Activated naive CD4-positive, alpha-beta T cell treated with anti-CD3 and anti-CD28 coated beads, Interleukin-2, amount 50 U/mL, for 16 hours (primary cell): ENCODE measurements around the gene UPF3A.

Source experiments
- DNase-seq: peaks from one replicate; pipeline ENCODE4 v3.0.0-alpha.2; 2020

Gene UPF3A

GRCh38 chr13:114264886-114265611, 16.4 kb upstream of the UPF3A start:
- no peak for DNase-seq

GRCh38 chr13:114266241-114266640, 15.2 kb upstream of the UPF3A start:
- no peak for DNase-seq

- DNase-seq: no peak
Observed at GRCh38 chr13:114268344-114269280, 12.8 kb upstream of the UPF3A start.

GRCh38 chr13:114269281-114269770, 12.1 kb upstream of the UPF3A start:
- no peak for DNase-seq

- DNase-seq: no peak
Observed at GRCh38 chr13:114272977-114273376, 8.4 kb upstream of the UPF3A start.

- DNase-seq: no peak
Observed at GRCh38 chr13:114275304-114275703, 6.1 kb upstream of the UPF3A start.

GRCh38 chr13:114279146-114279545, 2.3 kb upstream of the UPF3A start:
- DNase-seq: no peak

- DNase-seq: no peak
Observed at GRCh38 chr13:114279758-114280355, 1.5 kb upstream of the UPF3A start.

GRCh38 chr13:114282041-114282670, 755 bp downstream of the UPF3A start:
- DNase-seq: peak; percentile 76

- DNase-seq: no peak
Observed at GRCh38 chr13:114283576-114283975, 2.2 kb downstream of the UPF3A start.

GRCh38 chr13:114284680-114285079, 3.3 kb downstream of the UPF3A start:
- DNase-seq: no peak

GRCh38 chr13:114285166-114285808, 3.9 kb downstream of the UPF3A start:
- no peak for DNase-seq

- DNase-seq: no peak
Observed at GRCh38 chr13:114286808-114287207, 5.4 kb downstream of the UPF3A start.

- DNase-seq: no peak
Observed at GRCh38 chr13:114288157-114288591, 6.8 kb downstream of the UPF3A start.

- DNase-seq: no peak
Observed at GRCh38 chr13:114296448-114296847, 15.0 kb downstream of the UPF3A start.

GRCh38 chr13:114296902-114297301, 15.5 kb downstream of the UPF3A start:
- DNase-seq: no peak

GRCh38 chr13:114298866-114299265, 17.5 kb downstream of the UPF3A start:
- DNase-seq: no peak

GRCh38 chr13:114299604-114300305, 18.4 kb downstream of the UPF3A start:
- no peak for DNase-seq

GRCh38 chr13:114303700-114304327, 22.4 kb downstream of the UPF3A start:
- DNase-seq: no peak

GRCh38 chr13:114304346-114305034, 23.1 kb downstream of the UPF3A start:
- DNase-seq: no peak

GRCh38 chr13:114309086-114309485, 27.7 kb downstream of the UPF3A start:
- DNase-seq: no peak
